Skeletal muscle satellite cell (primary cell): ENCODE data around the gene POU4F2. TPM values are rescaled to one million over a fixed set of nuclear protein-coding genes. Genes with fewer than 3 reads are reported as not detected.
A peak's percentile ranks its signal among the peaks of the same experiment; 100 is the strongest.

Source experiments
- H3K27me3 ChIP-seq: 2 replicates; pipeline ENCODE4 v1.7.0; 2013; ENCODE audit warnings: low read length; ENCODE audit not compliant: control insufficient read depth, insufficient read depth
- H3K36me3 ChIP-seq: 2 replicates; pipeline ENCODE4 v1.7.0; 2013; ENCODE audit warnings: mild to moderate bottlenecking, control low read depth, low read length; ENCODE audit not compliant: insufficient read depth
- H3K4me1 ChIP-seq: 2 replicates; pipeline ENCODE4 v1.7.0; 2013; ENCODE audit warnings: low read length; ENCODE audit not compliant: control insufficient read depth, insufficient read depth
- H3K4me2 ChIP-seq: 2 replicates; pipeline ENCODE4 v1.7.0; 2013; ENCODE audit warnings: mild to moderate bottlenecking, low read length
- H3K4me3 ChIP-seq: 2 replicates; pipeline ENCODE4 v1.7.0; 2013; ENCODE audit warnings: low read length
- H3K9ac ChIP-seq: 2 replicates; pipeline ENCODE4 v1.7.0; 2013; ENCODE audit warnings: mild to moderate bottlenecking, low read depth, low read length, moderate library complexity
- H3K9me3 ChIP-seq: replicated peaks from 2 replicates; pipeline ENCODE4 v1.7.0; 2013; ENCODE audit warnings: mild to moderate bottlenecking, control low read depth, low read length
- total RNA-seq: library from RNA; depleted of rRNA; stranded (reverse); fragments of >200 nt; gene quantifications from 2 replicates; pipeline ENCODE4 v1.2.3, GENCODE V29; 2012; rRNA removed

The POU4F2 gene
- total RNA-seq, result not detected in 2 replicates

- no peaks in the 10 kb centered on the region for H3K36me3 ChIP-seq
- H3K27me3 ChIP-seq, result peaks cover 82% of the 10 kb centered on the region
- peak within 1 kb of the TSS; percentile 56 for H3K4me3 ChIP-seq
- no peaks in the 10 kb centered on the region for H3K9me3 ChIP-seq
- H3K9ac ChIP-seq, result no peak within 1 kb of the TSS
- H3K4me2 ChIP-seq, result peak within 1 kb of the TSS; percentile 82
- H3K4me1 ChIP-seq, result peaks cover 3% of the 10 kb centered on the region
These were observed at the start of gene POU4F2 for GRCh38 chr4:146638786-146639505. POU4F2 (plus strand) TSS chr4:146638893; CDS start chr4:146639141, 248 bp downstream.

DNA sequence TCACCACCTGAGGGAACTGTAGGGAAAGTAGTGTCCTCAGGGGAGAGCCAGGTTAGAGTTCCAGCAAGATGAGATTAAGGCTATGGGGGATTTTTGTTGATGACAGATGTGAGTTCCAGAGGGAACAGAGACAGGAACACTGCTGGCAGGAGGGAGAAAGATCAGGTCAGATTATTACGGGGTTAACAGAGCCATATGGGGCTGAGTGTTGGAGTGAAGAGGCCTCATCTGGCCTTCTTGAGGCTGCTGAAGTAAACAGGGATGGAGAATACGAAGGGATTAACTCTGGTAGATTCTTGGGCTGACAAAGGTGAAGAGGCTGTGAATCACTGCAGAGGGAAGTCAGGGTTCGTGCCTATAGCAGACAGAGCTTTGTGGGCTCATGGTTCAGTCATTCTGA, 47.9 kb upstream of the POU4F2 start:
- no peaks in the 10 kb centered on the region for H3K9me3 ChIP-seq

DNA sequence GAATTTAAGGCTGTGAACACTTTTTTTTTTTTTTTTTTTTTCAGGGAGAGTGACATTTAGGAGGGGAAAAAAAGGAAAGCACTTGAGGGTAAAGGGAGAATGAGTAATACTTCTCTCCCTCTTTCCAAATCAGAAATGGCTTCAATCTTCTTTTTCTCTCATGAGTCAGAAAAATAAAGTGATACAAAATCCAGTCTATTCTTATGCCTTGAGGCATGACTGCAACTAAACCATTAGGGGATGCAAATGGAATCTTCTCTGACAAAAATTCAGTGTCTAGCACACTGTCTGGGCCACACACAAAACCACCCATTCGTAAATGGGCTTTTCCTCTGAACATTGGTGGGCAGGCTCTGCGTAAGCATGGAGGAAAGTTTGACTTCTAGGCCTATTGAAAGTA, 46.7 kb upstream of the POU4F2 start:
- Histone ChIP-seq H3K9ac (no peak overlapping the region), H3K9me3 (no peaks in the 10 kb centered on the region), H3K27me3 (no peaks in the 10 kb centered on the region), H3K4me1 (no peaks in the 10 kb centered on the region), H3K4me3 (no peak overlapping the region), H3K4me2 (no peak overlapping the region), H3K36me3 (no peaks in the 10 kb centered on the region)

More for the DNA sequence above, 47.9 kb upstream of the POU4F2 start:
- Histone ChIP-seq H3K27me3 (no peaks in the 10 kb centered on the region), H3K4me3 (no peak overlapping the region), H3K9ac (no peak overlapping the region), H3K36me3 (no peaks in the 10 kb centered on the region), H3K4me1 (peaks cover 2% of the 10 kb centered on the region), H3K4me2 (no peak overlapping the region)

- H3K4me3 ChIP-seq, result no peak overlapping the region
- H3K4me1 ChIP-seq, result no peaks in the 10 kb centered on the region
- H3K27me3 ChIP-seq, result peaks cover 87% of the 10 kb centered on the region
- H3K9me3 ChIP-seq, result no peaks in the 10 kb centered on the region
- no peak overlapping the region for H3K4me2 ChIP-seq
- no peaks in the 10 kb centered on the region for H3K36me3 ChIP-seq
- H3K9ac ChIP-seq, result no peak overlapping the region
These were observed 5.8 kb upstream of the POU4F2 start for GRCh38 chr4:146632770-146633470.

DNA sequence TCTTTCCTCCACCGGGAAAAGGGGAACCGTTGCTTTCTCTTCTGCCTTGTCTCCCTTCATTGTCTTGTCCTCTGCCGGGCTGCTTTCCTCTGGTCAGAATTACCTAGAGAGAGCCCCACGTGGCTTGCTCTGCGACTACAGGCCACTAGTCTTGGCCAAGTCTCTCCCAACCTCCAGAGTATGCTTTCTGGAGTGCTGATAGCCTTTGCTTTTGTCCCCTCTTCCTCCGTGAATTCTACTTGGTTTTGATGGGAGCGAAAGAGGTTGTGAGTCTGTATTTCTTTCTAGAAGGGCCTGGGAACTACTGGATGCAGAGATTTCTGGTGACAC, 5.3 kb upstream of the POU4F2 start:
- Histone ChIP-seq H3K4me2 (no peak overlapping the region), H3K4me3 (no peak overlapping the region), H3K27me3 (peaks cover 87% of the 10 kb centered on the region), H3K4me1 (no peaks in the 10 kb centered on the region), H3K9me3 (no peaks in the 10 kb centered on the region), H3K36me3 (no peaks in the 10 kb centered on the region), H3K9ac (no peak overlapping the region)

GRCh38 chr4:146634825-146635224, 3.9 kb upstream of the POU4F2 start:
- Histone ChIP-seq H3K9ac (no peak overlapping the region), H3K27me3 (peaks cover 91% of the 10 kb centered on the region), H3K4me2 (no peak overlapping the region), H3K4me1 (peaks cover 3% of the 10 kb centered on the region), H3K4me3 (no peak overlapping the region), H3K9me3 (no peaks in the 10 kb centered on the region), H3K36me3 (no peaks in the 10 kb centered on the region)

DNA sequence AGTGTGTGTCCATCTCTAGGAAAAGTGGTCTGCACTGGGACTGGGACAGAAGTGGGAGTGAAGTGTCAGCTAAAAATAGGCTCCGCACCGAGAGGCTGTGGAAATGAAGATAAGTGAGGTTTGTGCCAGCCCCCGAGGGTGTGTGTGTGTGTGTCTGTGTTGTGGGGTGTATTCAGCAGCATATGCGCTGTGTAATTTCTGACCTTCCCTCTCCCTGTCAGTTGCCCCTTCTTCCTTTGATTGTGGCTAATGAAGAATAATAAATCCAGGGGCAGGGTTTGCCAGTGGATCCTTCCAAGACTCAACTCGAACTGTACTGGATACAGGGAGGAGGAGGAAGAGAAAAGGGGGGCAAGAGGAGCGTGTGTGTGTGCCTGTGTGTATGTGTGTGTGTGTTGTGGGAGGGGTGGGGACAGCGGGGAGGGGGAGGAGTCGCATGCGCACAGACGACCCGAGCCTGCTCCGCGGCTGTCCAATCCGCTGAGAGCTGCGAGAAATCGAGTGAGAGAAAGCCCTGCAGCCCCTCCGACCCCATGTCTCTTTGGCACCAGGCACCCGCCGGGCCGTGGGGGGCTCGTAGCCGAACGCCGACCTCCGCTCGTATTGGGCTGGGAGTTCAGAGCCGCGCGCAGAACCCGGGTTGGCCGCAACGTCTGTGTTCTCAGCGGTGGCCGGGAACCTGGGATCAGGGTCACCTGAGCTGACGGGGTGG, 916 bp upstream of the POU4F2 start:
- H3K4me2 ChIP-seq, result peak overlapping the region; percentile 82
- H3K36me3 ChIP-seq, result no peaks in the 10 kb centered on the region
- peaks cover 3% of the 10 kb centered on the region for H3K4me1 ChIP-seq
- no peak overlapping the region for H3K4me3 ChIP-seq
- H3K27me3 ChIP-seq, result peaks cover 90% of the 10 kb centered on the region
- H3K9ac ChIP-seq, result no peak overlapping the region
- H3K9me3 ChIP-seq, result no peaks in the 10 kb centered on the region

DNA sequence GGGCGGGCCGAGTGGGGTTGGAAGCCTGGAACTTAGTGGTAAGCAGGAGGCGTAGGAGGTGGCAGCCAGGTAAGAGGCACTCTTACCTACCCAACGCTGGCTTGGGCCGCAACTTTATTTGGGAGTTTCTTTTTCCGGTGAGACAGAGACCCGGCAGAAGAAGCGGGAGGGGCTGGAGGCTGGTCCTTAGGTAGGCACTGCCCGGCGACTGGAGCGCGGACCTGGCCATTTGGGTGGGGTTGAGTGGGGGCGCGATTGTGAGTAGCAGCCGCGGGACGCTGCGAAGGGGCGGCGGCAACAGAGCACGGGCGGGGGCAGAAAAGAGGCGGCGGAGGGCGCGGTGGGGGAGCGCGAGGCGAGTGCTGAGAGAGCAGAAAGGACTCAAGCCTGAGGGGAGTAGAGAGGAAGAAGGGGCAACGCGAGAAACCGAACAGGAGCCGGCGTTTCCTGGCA, 334 bp upstream of the POU4F2 start:
- Histone ChIP-seq H3K4me1 (peaks cover 3% of the 10 kb centered on the region), H3K4me3 (no peak overlapping the region), H3K4me2 (peak overlapping the region; percentile 82), H3K27me3 (peaks cover 85% of the 10 kb centered on the region), H3K36me3 (no peaks in the 10 kb centered on the region), H3K9me3 (no peaks in the 10 kb centered on the region), H3K9ac (no peak overlapping the region)

DNA sequence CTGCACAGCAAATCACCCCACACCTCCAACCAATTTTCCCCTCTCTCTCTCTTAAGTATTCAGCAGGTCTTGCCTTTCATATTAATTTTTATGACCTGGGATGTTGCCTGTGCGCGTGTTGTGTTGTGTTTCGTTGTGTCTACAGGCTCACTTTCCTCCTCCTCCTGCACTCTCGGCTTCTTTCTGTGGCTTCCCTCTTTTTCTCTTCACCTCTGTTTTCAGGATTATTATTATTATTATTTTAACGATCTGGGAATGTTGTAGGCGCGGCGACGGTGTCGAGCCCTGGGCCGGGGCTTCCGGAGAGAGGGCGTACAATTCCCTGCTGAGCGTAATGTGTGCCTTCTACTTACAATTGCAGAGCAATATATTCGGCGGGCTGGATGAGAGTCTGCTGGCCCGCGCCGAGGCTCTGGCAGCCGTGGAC, 826 bp downstream of the POU4F2 start:
- no peak overlapping the region for H3K4me2 ChIP-seq

DNA sequence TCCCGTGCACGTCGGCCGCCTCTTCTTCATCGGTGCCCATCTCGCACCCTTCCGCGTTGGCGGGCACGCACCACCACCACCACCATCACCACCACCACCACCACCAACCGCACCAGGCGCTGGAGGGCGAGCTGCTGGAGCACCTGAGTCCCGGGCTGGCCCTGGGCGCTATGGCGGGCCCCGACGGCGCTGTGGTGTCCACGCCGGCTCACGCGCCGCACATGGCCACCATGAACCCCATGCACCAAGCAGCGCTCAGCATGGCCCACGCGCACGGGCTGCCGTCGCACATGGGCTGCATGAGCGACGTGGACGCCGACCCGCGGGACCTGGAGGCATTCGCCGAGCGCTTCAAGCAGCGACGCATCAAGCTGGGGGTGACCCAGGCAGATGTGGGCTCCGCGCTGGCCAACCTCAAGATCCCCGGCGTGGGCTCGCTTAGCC, 1.4 kb downstream of the POU4F2 start:
- Histone ChIP-seq H3K9ac (no peak overlapping the region), H3K4me2 (no peak overlapping the region), H3K9me3 (no peaks in the 10 kb centered on the region), H3K4me3 (no peak overlapping the region), H3K27me3 (peaks cover 82% of the 10 kb centered on the region), H3K36me3 (no peaks in the 10 kb centered on the region), H3K4me1 (peaks cover 3% of the 10 kb centered on the region)

More for the DNA sequence above, 826 bp downstream of the POU4F2 start:
- H3K27me3 ChIP-seq, result peaks cover 82% of the 10 kb centered on the region
- no peak overlapping the region for H3K4me3 ChIP-seq
- no peaks in the 10 kb centered on the region for H3K9me3 ChIP-seq
- peaks cover 3% of the 10 kb centered on the region for H3K4me1 ChIP-seq
- no peak overlapping the region for H3K9ac ChIP-seq
- no peaks in the 10 kb centered on the region for H3K36me3 ChIP-seq

- H3K4me1 ChIP-seq, result peaks cover 3% of the 10 kb centered on the region
- no peaks in the 10 kb centered on the region for H3K9me3 ChIP-seq
- no peak overlapping the region for H3K4me3 ChIP-seq
- no peaks in the 10 kb centered on the region for H3K36me3 ChIP-seq
- peaks cover 83% of the 10 kb centered on the region for H3K27me3 ChIP-seq
- no peak overlapping the region for H3K9ac ChIP-seq
- H3K4me2 ChIP-seq, result no peak overlapping the region
These were observed 1.9 kb downstream of the POU4F2 start for GRCh38 chr4:146640465-146641061.
